Stimulated activated CD8-positive, alpha-beta memory T cell treated with anti-CD3 and anti-CD28 coated beads, Interleukin-4, amount 100 ng/mL, for 1 hour (primary cell): Measurements from ENCODE around the gene PTPN14.

Source experiments
- DNase-seq, 2 donors: peaks; one replicate each; pipeline ENCODE4 v3.0.0-alpha.2; 2020; ENCODE audit warnings: low read depth in 2 of 2, low spot score in 1 of 2

The PTPN14 gene

GRCh38 chr1:214569357-214570004 is 18.1 kb upstream of the PTPN14 start:
- DNase-seq, result no peak

GRCh38 chr1:214568328-214568727 is 16.9 kb upstream of the PTPN14 start:
- no peak for DNase-seq

DNA sequence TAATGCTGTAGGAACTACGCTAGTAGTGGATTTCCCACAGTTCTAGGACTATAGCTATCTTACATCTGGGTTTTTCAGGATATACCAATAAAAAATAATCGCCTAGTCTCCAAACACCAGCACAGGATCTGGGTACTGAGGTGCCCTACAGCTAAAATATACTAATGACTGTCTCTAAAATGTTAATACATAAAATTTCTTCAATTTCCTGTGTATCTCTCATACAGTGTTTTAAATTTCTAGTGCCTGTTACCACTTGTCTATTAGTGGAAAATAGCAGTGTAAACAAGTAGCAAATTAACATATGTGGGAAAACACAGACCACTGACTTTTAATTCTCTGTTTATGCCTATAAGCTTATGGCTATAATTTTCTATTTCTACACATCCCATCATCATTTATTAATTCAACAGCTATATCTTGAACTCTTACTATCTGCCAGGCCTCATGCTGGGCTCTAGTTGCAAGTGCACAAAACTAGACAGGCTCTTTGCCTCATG is 16.1 kb upstream of the PTPN14 start:
- DNase-seq, result no peak

DNA sequence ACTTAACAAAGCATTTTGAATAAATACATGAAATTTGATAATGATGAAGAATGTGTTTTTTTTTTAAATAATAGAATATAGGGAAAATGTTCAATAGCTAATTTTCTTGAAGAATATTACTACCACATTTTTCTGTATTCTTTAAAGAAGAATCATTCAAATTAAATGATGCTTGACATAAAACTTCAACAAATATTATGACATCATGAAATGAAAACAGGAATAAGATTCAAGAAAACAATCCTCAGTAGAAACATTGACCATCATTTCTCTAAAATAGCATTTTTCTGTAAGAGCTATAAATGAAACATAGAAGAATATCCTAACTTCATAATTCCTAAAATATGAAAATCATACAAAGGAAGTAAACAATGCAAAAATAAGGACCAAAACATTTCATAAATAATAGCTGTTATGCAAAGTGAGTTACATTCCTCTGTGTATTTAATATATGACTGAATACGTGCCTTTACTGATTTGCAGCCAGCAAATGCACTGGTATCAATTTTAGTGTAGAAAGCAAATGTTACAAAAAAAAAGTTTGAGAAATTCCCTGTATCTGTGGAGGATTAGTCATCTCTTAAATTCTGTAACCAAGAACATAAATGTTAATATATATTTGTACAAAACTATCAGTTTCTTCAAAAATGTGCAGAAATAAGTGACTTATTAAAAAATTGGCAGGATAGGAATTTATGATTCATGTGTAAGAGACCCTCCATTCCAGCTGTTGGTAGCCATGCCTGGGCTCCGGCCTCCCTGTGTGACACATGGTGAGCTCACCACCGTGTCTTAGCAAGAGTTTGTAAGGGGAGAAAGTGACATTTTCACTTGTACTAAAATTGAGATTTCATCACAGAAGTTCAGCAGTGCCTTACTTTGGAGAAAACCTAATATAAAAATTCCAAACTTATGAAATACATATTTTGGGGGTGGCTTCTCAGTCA is 15.0 kb upstream of the PTPN14 start:
- DNase-seq, result no peak

- no peak for DNase-seq
Observed at GRCh38 chr1:214565310-214565709, 13.9 kb upstream of the PTPN14 start.

GRCh38 chr1:214563881-214564280 is 12.5 kb upstream of the PTPN14 start:
- no peak for DNase-seq

GRCh38 chr1:214557952-214558735 is 6.7 kb upstream of the PTPN14 start:
- DNase-seq, result no peak

- no peak for DNase-seq
Observed at GRCh38 chr1:214553142-214553710, 1.8 kb upstream of the PTPN14 start.

GRCh38 chr1:214552174-214552608 is 789 bp upstream of the PTPN14 start:
- no peak for DNase-seq

DNA sequence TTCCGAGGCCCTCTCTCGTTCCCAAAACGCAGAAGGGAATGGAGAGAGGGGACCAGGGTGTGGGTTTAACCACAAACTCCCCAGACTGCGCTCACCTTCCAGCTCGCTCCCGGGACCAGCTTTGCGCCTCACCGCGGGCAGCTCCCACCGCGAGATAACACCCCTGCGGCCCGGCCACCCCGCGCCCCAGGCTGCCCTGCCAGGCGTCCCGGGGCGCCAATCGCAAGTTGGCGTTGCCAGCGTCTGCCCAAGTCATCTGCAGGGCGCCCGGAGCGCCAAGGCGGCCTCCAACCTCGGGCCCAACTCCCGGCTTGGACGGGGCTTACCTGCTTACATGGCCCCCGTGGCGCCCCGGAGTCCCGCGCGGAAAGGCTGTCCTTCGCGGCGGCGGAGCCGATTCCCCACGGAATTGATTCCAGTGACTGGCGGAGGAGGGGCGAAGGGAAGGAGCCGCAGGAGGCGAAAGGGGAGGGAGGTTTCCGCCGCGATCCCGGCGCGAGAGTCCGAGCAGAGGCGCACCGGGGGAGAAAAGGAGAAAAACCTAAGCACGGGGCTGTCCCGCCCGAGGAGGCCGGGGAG is 456 bp downstream of the PTPN14 start:
- no peak for DNase-seq

DNA sequence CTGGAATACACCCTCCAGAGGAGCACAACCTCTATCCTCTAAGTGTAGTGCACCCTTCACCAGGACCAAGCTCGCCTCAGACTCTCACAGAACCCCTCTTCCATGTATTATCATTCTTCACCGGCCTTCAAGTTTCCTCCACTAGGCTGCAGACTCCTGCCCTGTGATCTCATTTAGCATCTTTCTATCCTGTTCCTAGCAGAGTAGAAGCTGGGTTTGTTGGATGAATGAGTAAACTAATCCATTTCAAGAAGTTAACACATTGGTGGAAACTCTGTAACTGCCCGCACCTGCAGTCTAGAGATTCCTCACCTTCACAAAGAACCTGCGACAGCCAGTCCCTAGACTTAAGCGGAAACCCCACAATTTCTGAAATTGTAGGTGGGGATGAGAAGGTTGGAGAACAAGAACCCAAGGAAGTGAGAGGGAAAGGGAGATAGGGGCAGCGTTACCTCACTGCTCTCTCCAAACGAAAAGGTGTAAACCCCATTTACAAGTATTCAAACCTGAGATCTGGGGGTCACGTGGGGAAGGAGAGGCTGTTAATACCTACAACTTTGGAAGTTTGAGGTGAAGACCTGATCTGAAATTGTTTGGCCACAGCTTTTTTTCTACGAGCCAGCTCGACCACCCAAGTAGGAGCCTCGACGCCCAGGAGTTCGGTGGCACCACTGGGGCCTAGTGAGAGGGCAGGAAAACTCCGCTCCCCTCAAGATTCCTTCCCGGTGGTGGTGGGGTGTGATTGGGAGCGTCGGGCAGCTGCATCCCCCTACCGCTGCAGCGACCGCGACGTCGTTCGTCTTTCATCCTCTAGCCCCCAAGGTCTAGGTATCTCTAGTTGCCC is 1.2 kb downstream of the PTPN14 start:
- no peak for DNase-seq

- DNase-seq, result no peak
Observed at GRCh38 chr1:214549604-214550003, 1.8 kb downstream of the PTPN14 start.

DNA sequence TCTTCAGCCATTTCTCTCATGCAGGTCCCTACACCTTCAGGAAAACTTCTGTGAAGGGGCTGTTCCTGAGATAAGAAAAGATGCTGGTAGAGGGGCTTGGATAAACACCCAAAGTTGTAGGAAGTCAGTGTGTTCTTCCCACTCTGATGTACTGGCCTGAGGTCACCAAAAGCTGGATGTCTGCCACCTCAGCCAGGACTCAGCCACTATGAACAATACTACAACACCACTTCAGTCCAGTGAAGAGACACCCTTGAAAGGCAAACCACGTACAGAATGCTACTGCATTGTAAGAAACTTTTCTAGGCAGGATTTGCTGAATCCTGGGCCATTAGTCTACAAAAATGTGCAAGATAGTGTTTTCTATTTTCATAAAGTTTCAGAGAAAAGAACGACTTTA is 2.4 kb downstream of the PTPN14 start:
- DNase-seq, result no peak

GRCh38 chr1:214548271-214548670 is 3.1 kb downstream of the PTPN14 start:
- DNase-seq, result no peak

DNA sequence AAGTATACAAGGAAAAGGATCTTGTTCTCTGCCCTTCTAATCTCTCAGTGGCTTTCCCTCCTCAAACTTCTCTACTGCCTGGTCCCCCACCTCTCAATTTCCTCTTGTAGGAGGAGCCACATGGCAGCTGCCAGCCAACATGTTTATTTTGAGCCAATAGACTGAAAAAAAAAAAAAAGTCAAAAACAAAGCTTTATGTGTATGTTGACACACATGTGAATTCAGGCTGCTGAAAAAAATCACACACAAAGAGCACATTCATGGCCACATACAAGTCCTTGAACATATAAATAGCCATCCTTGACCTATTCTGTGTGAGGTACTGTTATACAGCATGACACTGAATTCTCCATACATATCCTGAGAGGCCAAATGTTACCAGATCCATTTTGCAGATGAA is 3.7 kb downstream of the PTPN14 start:
- no peak for DNase-seq

DNA sequence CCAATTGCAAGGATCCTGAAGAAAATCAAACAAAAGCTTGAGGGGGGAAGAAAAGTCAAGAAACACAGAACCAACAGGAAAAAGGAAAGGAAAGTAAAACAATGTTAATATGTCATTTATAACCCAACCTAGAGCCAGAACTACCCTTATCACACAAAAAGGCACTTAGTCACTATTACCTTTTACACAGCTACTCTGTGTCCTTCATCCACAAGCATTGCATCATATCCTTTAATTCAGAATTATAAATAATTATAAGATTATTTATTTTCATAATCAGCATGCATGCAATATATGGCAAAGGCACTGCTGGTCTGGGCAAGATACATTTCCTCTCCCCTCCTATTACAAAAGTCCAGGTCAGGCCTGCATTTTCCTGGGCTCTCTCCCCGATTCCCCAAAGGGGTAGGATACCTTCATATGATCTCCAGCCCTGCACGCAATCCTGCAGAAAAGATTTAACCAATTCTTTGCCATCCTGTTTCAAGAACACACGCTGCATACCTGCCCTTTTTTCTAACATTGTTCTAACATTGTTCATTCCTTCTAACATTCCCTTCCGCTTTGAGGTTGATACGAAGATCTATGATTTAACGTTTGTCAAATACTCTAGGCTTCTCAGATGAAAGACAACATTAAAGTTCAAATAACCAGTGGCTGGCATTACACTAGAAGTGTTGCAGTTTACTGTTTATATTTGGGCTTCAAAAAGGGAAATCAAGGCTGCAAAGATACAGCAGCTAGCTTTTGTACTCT is 4.3 kb downstream of the PTPN14 start:
- no peak for DNase-seq

GRCh38 chr1:214546084-214546483 is 5.3 kb downstream of the PTPN14 start:
- DNase-seq, result no peak

GRCh38 chr1:214545293-214545692 is 6.1 kb downstream of the PTPN14 start:
- DNase-seq, result no peak

DNA sequence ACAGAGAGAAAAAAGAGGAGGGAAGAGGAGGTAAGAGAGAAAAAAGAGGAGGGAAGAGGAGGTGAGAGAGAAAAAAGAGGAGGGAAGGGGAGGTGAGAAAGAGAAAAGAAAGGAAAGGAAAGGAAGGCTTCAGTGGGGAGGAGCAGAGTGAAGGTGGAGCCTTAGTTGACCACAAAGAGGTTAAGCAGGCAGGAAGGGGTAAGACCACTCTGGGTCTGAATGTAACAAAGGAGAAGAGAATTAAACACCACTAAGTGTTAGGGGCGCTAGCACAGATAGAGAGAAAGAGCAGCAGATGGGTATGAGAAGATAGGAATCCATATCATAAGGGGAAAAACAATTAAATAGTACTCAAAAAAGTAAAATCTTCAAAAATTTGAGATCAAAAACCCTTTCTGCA is 6.6 kb downstream of the PTPN14 start:
- DNase-seq, result no peak
